ENCODE measurements around the gene F8. TPM values are rescaled to one million over a fixed set of nuclear protein-coding genes. Genes with fewer than 3 reads are reported as not detected.

The F8 gene
- total RNA-seq, 1 experiment from 2014 or later: 12.4 TPM

- intact Hi-C loops (cut with micrococcal nuclease; ENCODE audit: unreplicated experiment): no loop called here
- Histone ChIP-seq H3K9me3 (ENCODE audit: control insufficient read depth, insufficient read depth, low read depth, low read length) (no peaks in the 10 kb centered on the region), H3K4me1 (ENCODE audit: control insufficient read depth, insufficient read depth, low read length) (0 out of 2 replicates have a peak, but pooled peaks cover 4% of the 10 kb centered on the region), H3K36me3 (ENCODE audit: control insufficient read depth, insufficient read depth, low read length) (no peaks in the 10 kb centered on the region), H3K27me3 (ENCODE audit: control insufficient read depth, insufficient read depth, low read length) (no peaks in the 10 kb centered on the region), H3K4me3 (ENCODE audit: low read depth in 2 of 2, low read length in 2 of 2) (no peak overlapping the region), H3K27ac (ENCODE audit: low read length) (no peak overlapping the region)
- ATAC-seq: no peak
- in situ Hi-C loops (cut with HindIII; ENCODE audit: low pct_unique_long_range_greater_than_20kb, low sequenced_read_pairs): no loop called here
- CTCF ChIA-PET: no interaction called here
- TF ChIP-seq TCF7L2 (IDR thresholded peaks at IDR 0.05; ENCODE audit: low read depth, low read length): no peak
- TF ChIP-seq CTCF (IDR thresholded peaks at IDR 0.05): no peak
- no peak for TF ChIP-seq POLR2AphosphoS5 (IDR thresholded peaks at IDR 0.05; ENCODE audit: low read depth, low read length)
- TF ChIP-seq SIN3A (IDR thresholded peaks at IDR 0.05; ENCODE audit: borderline replicate concordance, insufficient read depth, low read depth, low read length): no peak
- no peak for TF ChIP-seq REST (IDR thresholded peaks at IDR 0.05; ENCODE audit: insufficient read depth in 1 of 2, low read depth in 2 of 2, low read length in 1 of 2)
- no TSS peak for BruUV-seq (replicated peaks)
- POLR2A ChIA-PET: no interaction called here
- DNase-seq (ENCODE audit: low read depth, low spot score): no peak
Observed at GRCh38 chrX:155020591-155020990, 1.9 kb downstream of the F8 start.

GRCh38 chrX:155009994-155010472 lies 12.5 kb downstream of the F8 start:
- CTCF ChIA-PET: no interaction called here
- in situ Hi-C loops (cut with HindIII; ENCODE audit: low pct_unique_long_range_greater_than_20kb, low sequenced_read_pairs): no loop called here
- H3K4me1 ChIP-seq (ENCODE audit: control insufficient read depth, insufficient read depth, low read length): no peaks in the 10 kb centered on the region

More at GRCh38 chrX:155009994-155010472, 12.5 kb downstream of the F8 start:
- TF ChIP-seq TCF7L2 (IDR thresholded peaks at IDR 0.05; ENCODE audit: low read depth, low read length): no peak
- TF ChIP-seq REST (IDR thresholded peaks at IDR 0.05; ENCODE audit: insufficient read depth in 1 of 2, low read depth in 2 of 2, low read length in 1 of 2): no peak
- TF ChIP-seq CTCF (IDR thresholded peaks at IDR 0.05): no peak
- no peak for TF ChIP-seq SIN3A (IDR thresholded peaks at IDR 0.05; ENCODE audit: borderline replicate concordance, insufficient read depth, low read depth, low read length)
- TF ChIP-seq POLR2AphosphoS5 (IDR thresholded peaks at IDR 0.05; ENCODE audit: low read depth, low read length): no peak
- intact Hi-C loops (cut with micrococcal nuclease; ENCODE audit: unreplicated experiment): no loop called here
- no peak for DNase-seq (ENCODE audit: low read depth, low spot score)
- Histone ChIP-seq H3K27me3 (ENCODE audit: control insufficient read depth, insufficient read depth, low read length) (no peaks in the 10 kb centered on the region), H3K9me3 (ENCODE audit: control insufficient read depth, insufficient read depth, low read depth, low read length) (no peaks in the 10 kb centered on the region), H3K36me3 (ENCODE audit: control insufficient read depth, insufficient read depth, low read length) (no peaks in the 10 kb centered on the region), H3K4me3 (ENCODE audit: low read depth in 2 of 2, low read length in 2 of 2) (no peak overlapping the region), H3K27ac (ENCODE audit: low read length) (no peak overlapping the region)
- BruUV-seq (replicated peaks): no TSS peak
- ATAC-seq: no peak
- POLR2A ChIA-PET: no interaction called here
